ENCODE measurements around the gene NEK6. TPM values are rescaled to one million over a fixed set of nuclear protein-coding genes. Genes with fewer than 3 reads are reported as not detected.

NEK6 gene
- total and polyA plus RNA-seq, 9 of the 15 experiments (the other 6 are each of a cell fraction or from before 2014, with no cell fraction given), result 3.1 to 19.0 (median 8.4) TPM

- FAIRE-seq (no peak), DNase-seq (ENCODE audit: extremely low read depth in 1 of 4, low spot score in 3 of 4) (no peak), ATAC-seq (no peak)
- H4K20me1 ChIP-seq (replicated peaks; ENCODE audit: control insufficient read depth, insufficient read depth, low read length), result 0 out of 2 replicates have a peak, but pooled peaks cover 4% of the 10 kb centered on the region
- BruUV-seq (replicated peaks), result no TSS peak
- H3K9ac ChIP-seq (ENCODE audit: insufficient read depth in 1 of 2, low read depth in 2 of 2, low read length in 2 of 2), result peak overlapping the region in 1 of 2 experiments; percentile 35; a peak in 1 of 4 replicates
- H2AFZ ChIP-seq (ENCODE audit: low read depth, low read length), result no peak overlapping the region
- in situ Hi-C loops (cut with MboI), result no loop called here
- ChIA-PET POLR2A (interaction anchor here (0.6 to 1.0 kb wide), 2 partner anchors 31 to 1038 kb away, joined by 3 to 4 read pairs; no protein-coding TSS in a partner anchor), CTCF (ENCODE audit: low intra/inter-chr PET ratio) (no interaction called here)
- H3K27me3 ChIP-seq (ENCODE audit: control insufficient read depth in 2 of 2, insufficient read depth in 2 of 2, low read length in 2 of 2), result no peaks in the 10 kb centered on the region
- peaks cover 19% of the 10 kb centered on the region; the same call in 1 of the 3 replicates for H3K36me3 ChIP-seq (ENCODE audit: control insufficient read depth, insufficient read depth, low read length)
- no peaks in the 10 kb centered on the region for H3K9me1 ChIP-seq (ENCODE audit: control insufficient read depth, insufficient read depth, low read length)
- no peak overlapping the region for H3K4me3 ChIP-seq
- H3K9me3 ChIP-seq (replicated peaks; ENCODE audit: control insufficient read depth, insufficient read depth, low read depth, low read length), result no peaks in the 10 kb centered on the region
- peaks cover 0 to 37% of the 10 kb centered on the region in 2 experiments; a peak in 3 of 5 replicates for H3K4me1 ChIP-seq (replicated peaks in 1 of 2; ENCODE audit: control insufficient read depth in 2 of 2, insufficient read depth in 2 of 2, low read length in 2 of 2)
- intact Hi-C loops (cut with micrococcal nuclease), result no loop called here
- 77% methylated on average over 11 of the region's 26 CpGs for WGBS (ENCODE audit: insufficient coverage, low coverage, missing lambda C conversion rate)
- H3K79me2 ChIP-seq (ENCODE audit: control insufficient read depth, insufficient read depth, low read length), result no peaks in the 10 kb centered on the region
- H3K27ac ChIP-seq (ENCODE audit: extremely low read depth, low read depth, low read length), result no peak overlapping the region
- H3K4me2 ChIP-seq (ENCODE audit: insufficient read depth, low read length), result no peak overlapping the region
- no peak for TF ChIP-seq BHLHE40 (IDR thresholded peaks at IDR 0.05; ENCODE audit: low read length)
- TF ChIP-seq HMGN3 (IDR thresholded peaks at IDR 0.05; ENCODE audit: borderline replicate concordance, extremely low read depth, insufficient read length, low read depth, low read length), result no peak
- no peak for TF ChIP-seq ZNF75A (CRISPR knock-in tag; IDR thresholded peaks at IDR 0.05)
- no peak for TF ChIP-seq ZFP30 (CRISPR knock-in tag; IDR thresholded peaks at IDR 0.05; ENCODE audit: borderline replicate concordance)
- TF ChIP-seq ZNF589 (CRISPR knock-in tag; IDR thresholded peaks at IDR 0.05; ENCODE audit: low read depth), result no peak
- TF ChIP-seq EP400 (IDR thresholded peaks at IDR 0.05), result no peak
- TF ChIP-seq ZBTB34 (CRISPR knock-in tag; IDR thresholded peaks at IDR 0.05), result no peak
- TF ChIP-seq CSDE1 (IDR thresholded peaks at IDR 0.05), result no peak
- TF ChIP-seq ZNF512 (tag; IDR thresholded peaks at IDR 0.05), result no peak
- no peak for TF ChIP-seq ZNF551 (CRISPR knock-in tag; IDR thresholded peaks at IDR 0.05)
- TF ChIP-seq ARID2 (IDR thresholded peaks at IDR 0.05), result no peak
- no peak for TF ChIP-seq POLR3A (IDR thresholded peaks at IDR 0.05; ENCODE audit: borderline replicate concordance, extremely low read depth, insufficient read depth, insufficient read length)
- no peak for TF ChIP-seq ZNF707 (CRISPR knock-in tag; conservative IDR thresholded peaks at IDR 0.05)
- TF ChIP-seq ZNF311 (CRISPR knock-in tag; IDR thresholded peaks at IDR 0.05), result no peak
- no peak for TF ChIP-seq ZNF134 (CRISPR knock-in tag; conservative IDR thresholded peaks at IDR 0.05)
- TF ChIP-seq EHMT2 (IDR thresholded peaks at IDR 0.05), result no peak
- TF ChIP-seq BCLAF1 (IDR thresholded peaks at IDR 0.05; ENCODE audit: borderline replicate concordance in 1 of 2, control insufficient read depth in 1 of 2, low read depth in 2 of 2, low read length in 1 of 2), result no peak
These were observed 85.2 kb downstream of the NEK6 start for GRCh38 chr9:124342776-124343485.

Measured in K562 (cell line).